SU-DHL-6 (cell line): Measurements from ENCODE around the gene CTTN.

Experiments used
- H2AFZ ChIP-seq: fragments of 200-600 bp; sonication (generic); 2 replicates; pipeline ENCODE4 v1.6.1; 2014; ENCODE audit warnings: low read depth, mild to moderate bottlenecking, moderate library complexity, mixed read lengths, antibody characterized with exemption, low read length; ENCODE audit not compliant: severe bottlenecking
- H3F3A ChIP-seq: fragments of 200-600 bp; shearing (Covaris generic); 2 replicates; pipeline ENCODE4 v1.6.0; 2016; ENCODE audit warnings: antibody characterized with exemption, mild to moderate bottlenecking; ENCODE audit not compliant: insufficient read depth
- H3K27ac ChIP-seq: fragments of 200-600 bp; sonication (generic); 2 replicates; pipeline ENCODE4 v1.5.1; 2016; ENCODE audit warnings: low read depth, mild to moderate bottlenecking, low read length, moderate library complexity, mixed read lengths
- H3K27me3 ChIP-seq: fragments of 200-600 bp; sonication (generic), shearing (Covaris generic); 2 replicates; pipeline ENCODE4 v1.6.0; 2014; ENCODE audit warnings: mild to moderate bottlenecking, low read length
- H3K36me3 ChIP-seq: fragments of 200-600 bp; sonication (generic); 2 replicates; pipeline ENCODE4 v1.6.1; 2014; ENCODE audit warnings: mild to moderate bottlenecking, low read length, mixed read lengths
- H3K4me2 ChIP-seq: fragments of 300-600, 200-600 bp; shearing (Covaris generic), sonication (generic); 2 replicates; pipeline ENCODE4 v1.6.0; 2014; ENCODE audit warnings: low read length, low read depth, mild to moderate bottlenecking; ENCODE audit not compliant: poor library complexity, severe bottlenecking
- H3K4me3 ChIP-seq: fragments of 200-600 bp; sonication (generic); 2 replicates; pipeline ENCODE4 v1.5.1; 2014; ENCODE audit warnings: antibody characterized with exemption, low read length, mild to moderate bottlenecking, mixed read lengths; ENCODE audit not compliant: insufficient read depth, poor library complexity, severe bottlenecking
- H3K79me2 ChIP-seq: fragments of 200-600 bp; sonication (generic); 2 replicates; pipeline ENCODE4 v1.6.1; 2014; ENCODE audit warnings: mild to moderate bottlenecking, low read length, moderate library complexity; ENCODE audit not compliant: insufficient read depth
- H3K9ac ChIP-seq: fragments of 200-600 bp; sonication (generic); 2 replicates; pipeline ENCODE4 v1.7.0; 2014; ENCODE audit warnings: mild to moderate bottlenecking, low read length
- H3K9me2 ChIP-seq: fragments of 200-600 bp; sonication (generic); replicated peaks from 2 replicates; pipeline ENCODE4 v1.6.1; 2014; ENCODE audit warnings: low read length; ENCODE audit not compliant: insufficient read depth
- H3K9me3 ChIP-seq: fragments of 200-600 bp; sonication (generic); 2 replicates; pipeline ENCODE4 v1.6.1; 2014; ENCODE audit warnings: low read length, mixed read lengths; ENCODE audit not compliant: insufficient read depth
- H4K20me1 ChIP-seq: fragments of 200-600 bp; sonication (generic); 2 replicates; pipeline ENCODE4 v1.6.1; 2014; ENCODE audit warnings: low read depth, mild to moderate bottlenecking, antibody characterized with exemption, low read length, moderate library complexity, mixed read lengths
- CTCF ChIP-seq: fragments of 200-600 bp; sonication (generic); IDR thresholded peaks from one replicate; pipeline ENCODE4 v1.5.1; 2017; ENCODE audit warnings: antibody characterized with exemption, mild to moderate bottlenecking, low read length, moderate library complexity; ENCODE audit not compliant: insufficient read depth, poor library complexity, severe bottlenecking
- EZH2phosphoT487 ChIP-seq: fragments of 200-600 bp; sonication (generic), shearing (Covaris generic); conservative IDR thresholded peaks from 2 replicates; pipeline ENCODE4 v1.6.1; 2018; ENCODE audit warnings: mild to moderate bottlenecking, antibody characterized with exemption, low read length, moderate library complexity, mixed read lengths

CTTN gene

DNA sequence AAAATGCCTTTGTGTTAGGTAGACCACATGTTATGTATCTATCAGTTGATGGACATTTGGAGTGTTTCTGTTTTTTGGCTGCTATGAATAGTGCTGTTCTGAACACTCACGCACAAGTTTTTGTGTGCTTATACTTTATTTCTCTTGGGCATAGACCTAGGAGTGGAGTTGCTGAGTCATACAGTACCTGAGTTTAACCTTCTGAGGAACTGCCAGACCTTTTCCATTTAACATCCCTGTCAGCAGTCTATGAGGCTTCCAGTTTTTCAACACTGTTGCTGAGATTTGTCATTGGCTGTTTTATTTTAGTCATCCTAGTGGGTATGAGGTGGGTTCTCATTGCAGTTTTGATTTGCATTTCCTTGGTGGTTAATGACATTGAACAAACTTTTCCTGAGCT is 4.4 kb downstream of the CTTN start:
- Histone ChIP-seq H3K27ac (no peak overlapping the region), H2AFZ (no peak overlapping the region), H3K36me3 (no peaks in the 10 kb centered on the region; the same call in 1 of the 2 replicates), H3K9me2 (no peaks in the 10 kb centered on the region), H4K20me1 (no peaks in the 10 kb centered on the region), H3K27me3 (no peaks in the 10 kb centered on the region), H3K4me2 (no peak overlapping the region), H3F3A (peaks cover 22% of the 10 kb centered on the region), H3K79me2 (no peaks in the 10 kb centered on the region), H3K9me3 (no peaks in the 10 kb centered on the region; the same call in 1 of the 2 replicates), H3K9ac (no peak overlapping the region), H3K4me3 (no peak overlapping the region)
- TF ChIP-seq CTCF (no peak), EZH2phosphoT487 (no peak)

GRCh38 chr11:70404244-70404643 is 5.9 kb downstream of the CTTN start:
- Histone ChIP-seq H3K27ac (no peak overlapping the region), H2AFZ (no peak overlapping the region), H3K79me2 (no peaks in the 10 kb centered on the region), H3K4me2 (no peak overlapping the region), H3K4me3 (no peak overlapping the region), H3F3A (peaks cover 17% of the 10 kb centered on the region), H4K20me1 (no peaks in the 10 kb centered on the region), H3K9me2 (no peaks in the 10 kb centered on the region), H3K27me3 (no peaks in the 10 kb centered on the region), H3K9ac (no peak overlapping the region), H3K9me3 (no peaks in the 10 kb centered on the region; the same call in 1 of the 2 replicates), H3K36me3 (no peaks in the 10 kb centered on the region; the same call in 1 of the 2 replicates)
- TF ChIP-seq EZH2phosphoT487: no peak
- TF ChIP-seq CTCF: no peak

GRCh38 chr11:70405679-70406395 is 7.5 kb downstream of the CTTN start:
- TF ChIP-seq EZH2phosphoT487 (no peak), CTCF (no peak)
- Histone ChIP-seq H3F3A (0 out of 2 replicates have a peak, but pooled peaks cover 3% of the 10 kb centered on the region), H3K9me2 (no peaks in the 10 kb centered on the region), H3K9ac (no peak overlapping the region), H3K36me3 (no peaks in the 10 kb centered on the region; the same call in 1 of the 2 replicates), H4K20me1 (no peaks in the 10 kb centered on the region), H3K27me3 (no peaks in the 10 kb centered on the region), H3K4me2 (no peak overlapping the region), H2AFZ (no peak overlapping the region), H3K9me3 (no peaks in the 10 kb centered on the region; the same call in 1 of the 2 replicates), H3K27ac (no peak overlapping the region), H3K4me3 (no peak overlapping the region), H3K79me2 (no peaks in the 10 kb centered on the region)
